CD14-positive monocyte (primary cell): ENCODE results near the gene FKBP6. TPM values are rescaled to one million over a fixed set of nuclear protein-coding genes. Genes with fewer than 3 reads are reported as not detected.

Experiments
- DNase-seq, 3 donors: peaks; one replicate each; pipeline ENCODE4 v3.0.0-alpha.2; 2011 to 2022
- H2AFZ ChIP-seq: 2 replicates; pipeline ENCODE4 v1.6.0; 2012; ENCODE audit warnings: mild to moderate bottlenecking, low read depth, low read length, inconsistent platforms; ENCODE audit not compliant: insufficient read depth, poor library complexity, severe bottlenecking
- H3K27ac ChIP-seq, 2 donors: 1 replicate in 1 of 2; 2 replicates in 1 of 2; pipeline ENCODE4 v1.5.1; 2012 to 2013; ENCODE audit warnings: low read length in 2 of 2, control low read depth in 1 of 2, inconsistent platforms in 1 of 2, low read depth in 1 of 2, mild to moderate bottlenecking in 1 of 2
- H3K27me3 ChIP-seq, 2 donors: one replicate each; pipeline versions ENCODE4 v1.6.0 to v1.6.1; 2011 to 2013; ENCODE audit warnings: low read length in 2 of 2; ENCODE audit not compliant: control insufficient read depth in 2 of 2, insufficient read depth in 2 of 2
- H3K36me3 ChIP-seq, 2 donors: replicated peaks in 1 of 2; 1 replicate in 1 of 2; 2 replicates in 1 of 2; pipeline versions ENCODE4 v1.5.1 to v1.6.1; 2012 to 2013; ENCODE audit warnings: low read length in 2 of 2, control low read depth in 1 of 2, inconsistent platforms in 1 of 2, mild to moderate bottlenecking in 1 of 2; ENCODE audit not compliant: insufficient read depth in 2 of 2, control insufficient read depth in 1 of 2
- H3K4me1 ChIP-seq, 2 donors: 1 replicate in 1 of 2; 2 replicates in 1 of 2; pipeline versions ENCODE4 v1.5.1 to v1.6.1; 2012 to 2013; ENCODE audit warnings: low read length in 2 of 2, control low read depth in 1 of 2, inconsistent platforms in 1 of 2, mild to moderate bottlenecking in 1 of 2, moderate library complexity in 1 of 2; ENCODE audit not compliant: insufficient read depth in 2 of 2, control insufficient read depth in 1 of 2
- H3K4me2 ChIP-seq: replicated peaks from 2 replicates; pipeline ENCODE3; 2012; ENCODE audit warnings: low read length, moderate library complexity, mild to moderate bottlenecking; ENCODE audit not compliant: poor library complexity, severe bottlenecking; ENCODE audit errors: extremely low read depth
- H3K4me3 ChIP-seq, 3 experiments: fragments of 200-600 bp in 1 of 3; sonication (generic) in 1 of 3; replicated peaks in 1 of 3; 1 replicate in 2 of 3; 2 replicates in 1 of 3; pipeline ENCODE4 v1.5.1; 2011 to 2013; ENCODE audit warnings: low read length in 3 of 3, mild to moderate bottlenecking in 3 of 3, control low read depth in 2 of 3, low read depth in 2 of 3, inconsistent platforms in 1 of 3, moderate library complexity in 1 of 3
- H3K79me2 ChIP-seq: 2 replicates; pipeline ENCODE4 v1.6.0; 2012; ENCODE audit warnings: mild to moderate bottlenecking, control low read depth, inconsistent platforms, low read length, moderate library complexity; ENCODE audit not compliant: insufficient read depth
- H3K9ac ChIP-seq: 2 replicates; pipeline ENCODE4 v1.6.0; 2017; ENCODE audit warnings: low read length, mild to moderate bottlenecking; ENCODE audit not compliant: insufficient read depth, poor library complexity, severe bottlenecking
- H3K9me3 ChIP-seq, 2 donors: replicated peaks in 1 of 2; 1 replicate in 1 of 2; 2 replicates in 1 of 2; pipeline versions ENCODE4 v1.5.1 to v1.6.1; 2012 to 2013; ENCODE audit warnings: low read length in 2 of 2, control low read depth in 1 of 2; ENCODE audit not compliant: control insufficient read depth in 1 of 2, insufficient read depth in 1 of 2
- H4K20me1 ChIP-seq: 2 replicates; pipeline ENCODE4 v1.6.0; 2012; ENCODE audit warnings: mild to moderate bottlenecking, low read length, control low read depth, moderate library complexity; ENCODE audit not compliant: insufficient read depth
- H3K27ac Mint-ChIP-seq, 7 donors: one replicate each; pipeline ENCODE4 v1.8.0; 2020; ENCODE audit warnings: mild to moderate bottlenecking in 7 of 7, mixed read lengths in 7 of 7, moderate library complexity in 6 of 7, inconsistent platforms in 2 of 7
- H3K27me3 Mint-ChIP-seq, 3 donors: one replicate each; pipeline ENCODE4 v1.8.0; 2021 to 2022; ENCODE audit warnings: low read depth in 3 of 3, mild to moderate bottlenecking in 3 of 3, mixed read lengths in 3 of 3, moderate library complexity in 3 of 3, inconsistent platforms in 1 of 3
- H3K36me3 Mint-ChIP-seq, 2 donors: one replicate each; pipeline ENCODE4 v1.8.0; 2020; ENCODE audit warnings: mixed read lengths in 2 of 2, inconsistent platforms in 1 of 2, mild to moderate bottlenecking in 1 of 2
- H3K4me1 Mint-ChIP-seq: one replicate; pipeline ENCODE4 v1.8.0; 2020; ENCODE audit warnings: mild to moderate bottlenecking, mixed read lengths
- H3K4me3 Mint-ChIP-seq, 2 donors: one replicate each; pipeline ENCODE4 v1.8.0; 2020; ENCODE audit warnings: mild to moderate bottlenecking in 2 of 2, mixed read lengths in 2 of 2, moderate library complexity in 1 of 2
- H3K9me3 Mint-ChIP-seq, 7 donors: one replicate each; pipeline ENCODE4 v1.8.0; 2020 to 2022; ENCODE audit warnings: mixed read lengths in 7 of 7, mild to moderate bottlenecking in 6 of 7, moderate library complexity in 6 of 7, inconsistent platforms in 2 of 7
- CTCF ChIP-seq: fragments of 200-600 bp; IDR thresholded peaks from one replicate; pipeline ENCODE4 v1.8.0; 2022; ENCODE audit warnings: antibody characterized with exemption, mild to moderate bottlenecking
- WGBS: methylation state at CpG from one replicate; pipeline ENCODE4 v1.1.5; 2013; ENCODE audit warnings: missing lambda C conversion rate; ENCODE audit not compliant: insufficient coverage; 5-methylcytosine and 5-hydroxymethylcytosine counted together
- intact Hi-C, 2 donors: fragments of 100-400 bp; cut with micrococcal nuclease; formaldehyde crosslinking; loops; one replicate each; pipeline versions ENCODE4 v1.15.0 to v1.15.1; 2023
- polyA plus RNA-seq, 3 donors: library from polyadenylated mRNA; depleted of rRNA in 1 of 3; unstranded in 2 of 3; stranded (reverse) in 1 of 3; fragments of 300-500 nt in 2 of 3; fragments of >200 nt in 1 of 3; fragmentation: Illumina TruSeq in 2 of 3; gene quantifications; 1 replicate in 2 of 3; 2 replicates in 1 of 3; pipeline ENCODE4 v1.2.3, GENCODE V29; 2012 to 2021

FKBP6 gene
- polyA plus RNA-seq, 3 donors, result 0.17 TPM; not detected in 2

DNA sequence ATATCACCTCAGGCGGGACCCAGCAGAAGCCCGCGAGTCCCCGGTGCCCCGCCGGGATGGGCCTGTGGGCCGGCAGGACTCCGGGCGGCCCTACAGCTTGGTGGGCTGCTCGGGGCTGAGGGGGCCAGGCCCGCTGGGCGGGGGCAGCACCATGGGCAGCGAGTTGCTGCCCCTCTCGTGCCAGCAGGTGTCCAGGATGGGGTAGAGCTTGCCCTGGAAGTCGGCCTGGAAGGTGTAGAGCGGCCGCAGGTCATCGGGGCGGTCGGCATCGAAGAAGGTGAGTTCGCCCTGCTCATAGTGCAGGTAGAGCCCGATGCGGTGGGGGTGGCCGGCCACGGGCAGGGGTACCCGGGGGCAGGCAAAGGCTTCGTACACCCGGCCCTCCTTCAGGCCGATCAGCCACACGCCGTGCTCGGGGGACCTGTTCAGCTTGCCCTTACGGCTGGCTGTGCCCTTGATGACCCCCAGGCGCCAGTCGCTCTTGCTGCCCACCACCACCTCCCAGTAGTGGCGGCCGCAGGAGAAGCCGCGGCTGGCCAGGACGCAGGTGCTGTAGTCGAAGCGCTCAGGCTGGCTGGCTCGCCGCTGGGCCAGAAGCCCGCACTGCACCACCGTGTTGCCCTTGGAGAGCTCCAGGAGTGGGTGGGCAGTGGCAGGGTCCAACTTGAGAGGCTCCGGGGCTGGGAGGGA lies 15.0 kb upstream of the FKBP6 start:
- WGBS, result 98% methylated on average over 43 of the region's 48 CpGs
- H3K27me3 ChIP-seq, result no peaks in the 10 kb centered on the region
- H3K4me2 ChIP-seq, result no peak overlapping the region
- Mint-ChIP-seq H3K9me3 (no peaks in the 10 kb centered on the region), H3K4me1 (peaks cover 13% of the 10 kb centered on the region), H3K4me3 (no peak overlapping the region), H3K27ac (no peak overlapping the region), H3K36me3 (no peaks in the 10 kb centered on the region), H3K27me3 (peaks cover 0 to 3% (median 2%) of the 10 kb centered on the region in 3 donors)
- intact Hi-C loops, result no loop called here
- no peak overlapping the region for H3K27ac ChIP-seq
- no peaks in the 10 kb centered on the region for H3K36me3 ChIP-seq
- no peak overlapping the region for H2AFZ ChIP-seq
- no peak overlapping the region for H3K9ac ChIP-seq
- H4K20me1 ChIP-seq, result peaks cover under 1% of the 10 kb centered on the region
- no peaks in the 10 kb centered on the region for H3K9me3 ChIP-seq
- no peak overlapping the region for H3K4me3 ChIP-seq
- H3K4me1 ChIP-seq, result peaks cover 8 to 9% of the 10 kb centered on the region in 2 donors
- DNase-seq, result no peak
- TF ChIP-seq CTCF, result no peak
- peaks cover 9% of the 10 kb centered on the region for H3K79me2 ChIP-seq

DNA sequence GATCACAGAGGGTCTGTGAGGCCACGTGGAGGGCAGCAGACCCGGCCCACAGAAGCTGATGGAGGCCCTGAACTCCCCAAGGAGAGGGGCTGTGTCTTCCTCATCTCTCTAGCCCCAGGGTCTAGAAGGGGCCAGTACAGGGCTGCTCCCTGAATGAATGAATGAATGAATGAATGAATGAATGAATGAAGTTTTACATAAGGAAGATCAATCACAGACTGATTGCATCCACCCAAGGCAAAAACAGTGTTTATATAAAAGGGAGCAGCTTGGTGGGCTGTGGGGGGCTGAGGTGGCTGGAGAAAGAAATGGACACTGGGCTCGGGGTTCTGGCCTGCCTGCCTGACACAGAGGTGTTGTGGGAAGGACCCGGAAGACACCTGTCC lies 14.4 kb upstream of the FKBP6 start:
- Mint-ChIP-seq H3K4me3 (no peak overlapping the region), H3K27ac (no peak overlapping the region), H3K9me3 (no peaks in the 10 kb centered on the region), H3K4me1 (peaks cover 8% of the 10 kb centered on the region), H3K36me3 (no peaks in the 10 kb centered on the region), H3K27me3 (peaks cover 0 to 5% (median 2%) of the 10 kb centered on the region in 3 donors)
- Histone ChIP-seq H3K9ac (no peak overlapping the region), H3K4me1 (peaks cover 4 to 6% of the 10 kb centered on the region in 2 donors), H3K27ac (no peak overlapping the region), H3K9me3 (no peaks in the 10 kb centered on the region), H3K36me3 (no peaks in the 10 kb centered on the region), H4K20me1 (no peaks in the 10 kb centered on the region), H3K4me2 (no peak overlapping the region), H3K27me3 (no peaks in the 10 kb centered on the region), H3K4me3 (no peak overlapping the region), H2AFZ (no peak overlapping the region), H3K79me2 (peaks cover 3% of the 10 kb centered on the region)
- no peak for TF ChIP-seq CTCF
- WGBS, result 75% methylated on average over 2 of the region's 4 CpGs
- intact Hi-C loops, result no loop called here
- DNase-seq, result no peak
